ENCODE data around the gene FRS3. TPM values are rescaled to one million over a fixed set of nuclear protein-coding genes. Genes with fewer than 3 reads are reported as not detected.

Gene FRS3
- total RNA-seq, 1 experiment from 2014 or later: 5.9 TPM

DNA sequence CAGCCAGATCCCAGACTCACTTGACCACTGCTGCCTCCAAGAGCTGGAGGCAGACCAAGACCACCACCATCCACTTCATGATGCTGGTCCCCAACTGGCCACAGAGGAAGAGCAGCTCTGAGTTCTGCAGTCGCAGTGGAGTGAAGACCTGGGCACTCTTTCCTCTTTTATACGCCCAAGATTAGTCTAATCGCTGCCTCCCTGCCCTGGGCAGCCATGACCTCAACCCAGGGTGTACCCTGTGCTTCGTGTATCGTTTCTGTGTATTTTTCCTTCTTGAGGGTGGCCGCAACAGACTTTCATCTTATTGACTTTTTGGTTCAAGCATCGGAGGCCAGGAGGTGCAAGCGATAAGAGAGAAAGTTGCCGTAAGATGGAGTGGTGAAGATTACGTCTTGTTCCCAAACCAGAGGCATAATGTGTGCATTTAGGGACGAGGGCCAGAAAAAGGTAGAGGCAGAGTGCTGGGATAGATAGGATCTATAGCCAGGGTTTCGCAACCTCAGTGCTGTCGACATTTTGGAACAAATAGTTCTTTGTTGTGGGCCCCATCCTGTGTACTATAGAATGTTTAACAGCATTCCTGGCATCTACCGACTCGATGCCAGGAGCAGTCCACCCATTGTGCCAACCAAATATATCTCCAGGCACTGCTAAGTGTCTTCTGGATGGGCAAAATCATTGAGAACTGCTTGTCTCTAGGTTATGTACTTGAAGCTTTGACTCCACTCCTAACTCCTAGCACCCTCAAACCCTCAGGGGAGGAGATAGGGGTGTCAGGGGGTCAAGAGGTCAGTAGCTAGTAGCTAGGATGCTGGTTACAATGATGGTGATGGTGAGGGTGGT lies 32.2 kb downstream of the FRS3 start, which contains the start of gene PGC:
TSS of gene PGC (minus strand) at position 142 of the 846 bp plus-strand sequence. CDS start at position 79, 63 bp downstream.
- H3K9me3 ChIP-seq (ENCODE audit: control insufficient read depth in 1 of 2, insufficient read depth in 1 of 2, low read depth in 1 of 2, low read length in 2 of 2): no peaks in the 10 kb centered on the region
- H4K20me1 ChIP-seq (ENCODE audit: insufficient read depth): no peaks in the 10 kb centered on the region
- BruUV-seq (replicated peaks): no TSS peak
- intact Hi-C loops (cut with micrococcal nuclease): no loop called here
- CTCF ChIA-PET: no interaction called here
- ATAC-seq (no peak), DNase-seq (ENCODE audit: low read depth, low spot score) (no peak)
- no peaks in the 10 kb centered on the region for H3K9me2 ChIP-seq (ENCODE audit: insufficient read depth)
- peaks cover 0 to 1% of the 10 kb centered on the region in 2 experiments; a peak in 2 of 4 replicates for H3K4me1 ChIP-seq (ENCODE audit: control insufficient read depth in 1 of 2, insufficient read depth in 2 of 2, low read length in 2 of 2)
- H3K4me3 ChIP-seq (replicated peaks in 1 of 2; ENCODE audit: low read depth in 1 of 2, low read length in 2 of 2): no peak within 1 kb of the TSS
- H2AFZ ChIP-seq (ENCODE audit: low read depth, low read length, poor library complexity, severe bottlenecking): no peak within 1 kb of the TSS
- no peaks in the 10 kb centered on the region for H3K36me3 ChIP-seq (ENCODE audit: control insufficient read depth in 1 of 2, insufficient read depth in 2 of 2, low read length in 2 of 2)
- no peak within 1 kb of the TSS for H3K4me2 ChIP-seq (ENCODE audit: low read length)
- RAD21 ChIA-PET (ENCODE audit: low non-redundant PET in 1 of 2, low total read pairs in 2 of 2, uncharacterized antibody in 2 of 2, unreplicated experiment in 2 of 2): no interaction called here
- POLR2A ChIA-PET: no interaction called here
- H3K27me3 ChIP-seq (ENCODE audit: insufficient read depth, low read length): no peaks in the 10 kb centered on the region
- no peaks in the 10 kb centered on the region for H3K79me2 ChIP-seq (ENCODE audit: insufficient read depth, low read length)
- H3K27ac ChIP-seq (ENCODE audit: low read depth, low read length): no peak within 1 kb of the TSS
- TF ChIP-seq TCF7L2 (IDR thresholded peaks at IDR 0.05; ENCODE audit: borderline replicate concordance, extremely low read depth, insufficient read depth, insufficient read length) (no peak), ELF1 (IDR thresholded peaks at IDR 0.05; ENCODE audit: borderline replicate concordance, low read depth) (no peak), CEBPB (IDR thresholded peaks at IDR 0.05; ENCODE audit: low read depth) (no peak), SP1 (IDR thresholded peaks at IDR 0.05; ENCODE audit: low read depth) (no peak), ZNF274 (IDR thresholded peaks at IDR 0.05; ENCODE audit: low read depth, low read length) (no peak), SRF (IDR thresholded peaks at IDR 0.05; ENCODE audit: low read depth) (no peak), EZH2phosphoT487 (IDR thresholded peaks at IDR 0.05; ENCODE audit: borderline replicate concordance) (no peak)
- TF ChIP-seq, protein P1, sequence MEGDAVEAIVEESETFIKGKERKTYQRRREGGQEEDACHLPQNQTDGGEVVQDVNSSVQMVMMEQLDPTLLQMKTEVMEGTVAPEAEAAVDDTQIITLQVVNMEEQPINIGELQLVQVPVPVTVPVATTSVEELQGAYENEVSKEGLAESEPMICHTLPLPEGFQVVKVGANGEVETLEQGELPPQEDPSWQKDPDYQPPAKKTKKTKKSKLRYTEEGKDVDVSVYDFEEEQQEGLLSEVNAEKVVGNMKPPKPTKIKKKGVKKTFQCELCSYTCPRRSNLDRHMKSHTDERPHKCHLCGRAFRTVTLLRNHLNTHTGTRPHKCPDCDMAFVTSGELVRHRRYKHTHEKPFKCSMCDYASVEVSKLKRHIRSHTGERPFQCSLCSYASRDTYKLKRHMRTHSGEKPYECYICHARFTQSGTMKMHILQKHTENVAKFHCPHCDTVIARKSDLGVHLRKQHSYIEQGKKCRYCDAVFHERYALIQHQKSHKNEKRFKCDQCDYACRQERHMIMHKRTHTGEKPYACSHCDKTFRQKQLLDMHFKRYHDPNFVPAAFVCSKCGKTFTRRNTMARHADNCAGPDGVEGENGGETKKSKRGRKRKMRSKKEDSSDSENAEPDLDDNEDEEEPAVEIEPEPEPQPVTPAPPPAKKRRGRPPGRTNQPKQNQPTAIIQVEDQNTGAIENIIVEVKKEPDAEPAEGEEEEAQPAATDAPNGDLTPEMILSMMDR (IDR thresholded peaks at IDR 0.05 in 2 of 3, conservative IDR thresholded peaks at IDR 0.05 in 1 of 3; ENCODE audit: borderline replicate concordance in 1 of 3, insufficient read depth in 1 of 3, low read depth in 2 of 3, low read length in 2 of 3): no peak
- no peak within 1 kb of the TSS for H3K9ac ChIP-seq (ENCODE audit: low read length)
